ENCODE data around the gene NFIX. TPM values are rescaled to one million over a fixed set of nuclear protein-coding genes. Genes with fewer than 3 reads are reported as not detected.

Gene NFIX
- total RNA-seq, 1 experiment from 2014 or later, result 69.7 TPM

DNA sequence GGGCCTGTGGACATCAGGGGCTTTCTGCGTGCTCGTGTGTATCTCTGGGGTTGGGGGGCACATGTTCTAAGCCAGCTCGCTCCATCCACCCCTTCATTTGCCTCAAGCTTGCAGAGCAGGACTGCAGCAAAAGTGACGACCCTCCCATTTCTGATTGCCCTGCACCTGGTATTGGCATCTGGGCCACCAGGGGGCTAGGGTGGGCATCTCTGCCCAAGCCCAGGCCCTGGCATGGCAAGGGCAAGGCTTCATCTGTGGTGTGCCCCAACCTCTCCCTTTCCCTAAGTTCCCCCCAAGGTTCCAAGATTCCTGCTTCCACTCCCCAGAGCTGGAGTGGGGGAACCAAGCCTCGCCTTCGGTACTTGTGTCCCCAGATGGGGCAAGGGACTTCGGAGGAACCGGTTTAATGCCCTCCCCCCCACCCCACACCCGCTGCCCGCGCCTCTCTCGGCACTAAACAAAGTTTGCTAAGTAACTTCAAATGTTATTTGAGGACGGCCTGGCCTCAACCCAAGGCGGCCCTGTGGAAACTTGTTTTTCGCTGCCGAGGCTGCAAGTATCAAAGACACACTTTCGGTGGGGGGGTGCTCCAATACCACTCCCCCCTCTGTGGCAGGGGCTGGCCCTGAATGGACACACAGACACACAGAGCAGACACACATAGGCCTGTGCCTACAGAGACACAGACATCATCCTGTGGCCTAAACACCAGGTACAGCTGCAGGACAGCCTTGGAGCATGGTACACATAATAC, 12.2 kb downstream of the NFIX start:
- ChIA-PET POLR2A (ENCODE audit: low non-redundant PET) (no interaction called here), CTCF (no interaction called here)
- Histone ChIP-seq H3K4me1 (ENCODE audit: insufficient read depth, low read length, poor library complexity, severe bottlenecking) (no peaks in the 10 kb centered on the region), H3K36me3 (ENCODE audit: insufficient read depth, low read length, poor library complexity, severe bottlenecking) (no peaks in the 10 kb centered on the region), H3K27me3 (replicated peaks; ENCODE audit: insufficient read depth, low read depth, low read length, poor library complexity) (no peaks in the 10 kb centered on the region), H3K27ac (ENCODE audit: low read depth, low read length, poor library complexity, severe bottlenecking) (no peak overlapping the region), H3K4me3 (ENCODE audit: low read depth, low read length, poor library complexity, severe bottlenecking) (no peak overlapping the region), H3K9me3 (ENCODE audit: low read depth, low read length, poor library complexity, severe bottlenecking) (no peaks in the 10 kb centered on the region)
- no peak for DNase-seq (ENCODE audit: low spot score)
- intact Hi-C loops (cut with micrococcal nuclease; ENCODE audit: unreplicated experiment), result no loop called here
- TF ChIP-seq, protein P1, sequence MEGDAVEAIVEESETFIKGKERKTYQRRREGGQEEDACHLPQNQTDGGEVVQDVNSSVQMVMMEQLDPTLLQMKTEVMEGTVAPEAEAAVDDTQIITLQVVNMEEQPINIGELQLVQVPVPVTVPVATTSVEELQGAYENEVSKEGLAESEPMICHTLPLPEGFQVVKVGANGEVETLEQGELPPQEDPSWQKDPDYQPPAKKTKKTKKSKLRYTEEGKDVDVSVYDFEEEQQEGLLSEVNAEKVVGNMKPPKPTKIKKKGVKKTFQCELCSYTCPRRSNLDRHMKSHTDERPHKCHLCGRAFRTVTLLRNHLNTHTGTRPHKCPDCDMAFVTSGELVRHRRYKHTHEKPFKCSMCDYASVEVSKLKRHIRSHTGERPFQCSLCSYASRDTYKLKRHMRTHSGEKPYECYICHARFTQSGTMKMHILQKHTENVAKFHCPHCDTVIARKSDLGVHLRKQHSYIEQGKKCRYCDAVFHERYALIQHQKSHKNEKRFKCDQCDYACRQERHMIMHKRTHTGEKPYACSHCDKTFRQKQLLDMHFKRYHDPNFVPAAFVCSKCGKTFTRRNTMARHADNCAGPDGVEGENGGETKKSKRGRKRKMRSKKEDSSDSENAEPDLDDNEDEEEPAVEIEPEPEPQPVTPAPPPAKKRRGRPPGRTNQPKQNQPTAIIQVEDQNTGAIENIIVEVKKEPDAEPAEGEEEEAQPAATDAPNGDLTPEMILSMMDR (conservative IDR thresholded peaks at IDR 0.05; ENCODE audit: low read depth, low read length), result no peak
- TF ChIP-seq EZH2 (IDR thresholded peaks at IDR 0.05; ENCODE audit: borderline replicate concordance, low read depth, low read length, poor library complexity, severe bottlenecking), result no peak
- no TSS peak for BruUV-seq (replicated peaks)

DNA sequence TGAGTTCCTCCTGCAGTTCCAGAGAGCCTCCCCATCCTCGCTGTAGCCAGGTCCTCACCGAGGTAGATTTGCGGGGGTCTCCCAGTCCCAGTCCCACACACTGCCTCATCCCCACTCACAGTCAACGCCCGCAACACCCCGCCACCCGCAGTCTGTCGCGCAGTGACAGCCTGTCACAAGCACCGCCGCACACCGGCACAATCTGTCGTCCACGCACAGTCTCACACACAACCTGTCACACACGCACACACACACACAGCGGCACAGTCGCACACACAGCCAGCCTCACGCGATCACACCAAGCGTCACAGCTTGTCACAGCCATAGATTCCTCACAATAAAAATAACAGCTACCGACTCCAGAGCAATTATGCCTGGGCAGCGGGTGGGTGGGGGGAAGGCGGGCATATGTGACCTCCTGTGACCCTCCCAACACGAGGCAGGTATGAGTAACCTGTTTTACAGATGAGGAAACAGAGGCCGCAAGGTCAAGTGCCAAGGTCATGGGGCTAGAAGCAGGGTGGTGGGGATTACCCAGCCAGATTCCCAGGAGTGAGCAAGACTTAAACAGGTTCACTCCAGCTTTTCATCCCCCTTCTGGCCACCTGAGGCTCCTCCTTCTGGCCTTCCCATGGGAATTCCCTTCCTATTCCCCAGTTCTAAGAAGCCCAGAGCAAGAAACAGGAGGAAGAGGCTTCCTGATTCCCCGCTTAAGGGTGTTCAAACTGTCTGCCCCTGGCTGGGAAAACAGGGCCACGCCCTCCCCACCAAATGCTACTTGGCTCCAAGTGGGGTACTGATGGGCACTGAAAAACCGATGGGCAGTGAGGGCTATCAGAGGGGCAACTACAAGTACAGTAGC, 13.9 kb downstream of the NFIX start:
- no peak overlapping the region for H3K27ac ChIP-seq (ENCODE audit: low read depth, low read length, poor library complexity, severe bottlenecking)
- intact Hi-C loops (cut with micrococcal nuclease; ENCODE audit: unreplicated experiment), result no loop called here
- H3K36me3 ChIP-seq (ENCODE audit: insufficient read depth, low read length, poor library complexity, severe bottlenecking), result no peaks in the 10 kb centered on the region
- TF ChIP-seq, protein P1 (conservative IDR thresholded peaks at IDR 0.05; ENCODE audit: low read depth, low read length), result no peak
- TF ChIP-seq EZH2 (IDR thresholded peaks at IDR 0.05; ENCODE audit: borderline replicate concordance, low read depth, low read length, poor library complexity, severe bottlenecking), result no peak
- no peaks in the 10 kb centered on the region for H3K27me3 ChIP-seq (replicated peaks; ENCODE audit: insufficient read depth, low read depth, low read length, poor library complexity)
- POLR2A ChIA-PET (ENCODE audit: low non-redundant PET), result no interaction called here
- DNase-seq (ENCODE audit: low spot score), result no peak
- no peak overlapping the region for H3K4me3 ChIP-seq (ENCODE audit: low read depth, low read length, poor library complexity, severe bottlenecking)
- CTCF ChIA-PET, result interaction anchor here (0.6 to 0.7 kb wide), 2 partner anchors 25 to 1432 kb away, joined by 3 to 7 read pairs; no protein-coding TSS in a partner anchor
- H3K4me1 ChIP-seq (ENCODE audit: insufficient read depth, low read length, poor library complexity, severe bottlenecking), result no peaks in the 10 kb centered on the region
- H3K9me3 ChIP-seq (ENCODE audit: low read depth, low read length, poor library complexity, severe bottlenecking), result no peaks in the 10 kb centered on the region
- no TSS peak for BruUV-seq (replicated peaks)

DNA sequence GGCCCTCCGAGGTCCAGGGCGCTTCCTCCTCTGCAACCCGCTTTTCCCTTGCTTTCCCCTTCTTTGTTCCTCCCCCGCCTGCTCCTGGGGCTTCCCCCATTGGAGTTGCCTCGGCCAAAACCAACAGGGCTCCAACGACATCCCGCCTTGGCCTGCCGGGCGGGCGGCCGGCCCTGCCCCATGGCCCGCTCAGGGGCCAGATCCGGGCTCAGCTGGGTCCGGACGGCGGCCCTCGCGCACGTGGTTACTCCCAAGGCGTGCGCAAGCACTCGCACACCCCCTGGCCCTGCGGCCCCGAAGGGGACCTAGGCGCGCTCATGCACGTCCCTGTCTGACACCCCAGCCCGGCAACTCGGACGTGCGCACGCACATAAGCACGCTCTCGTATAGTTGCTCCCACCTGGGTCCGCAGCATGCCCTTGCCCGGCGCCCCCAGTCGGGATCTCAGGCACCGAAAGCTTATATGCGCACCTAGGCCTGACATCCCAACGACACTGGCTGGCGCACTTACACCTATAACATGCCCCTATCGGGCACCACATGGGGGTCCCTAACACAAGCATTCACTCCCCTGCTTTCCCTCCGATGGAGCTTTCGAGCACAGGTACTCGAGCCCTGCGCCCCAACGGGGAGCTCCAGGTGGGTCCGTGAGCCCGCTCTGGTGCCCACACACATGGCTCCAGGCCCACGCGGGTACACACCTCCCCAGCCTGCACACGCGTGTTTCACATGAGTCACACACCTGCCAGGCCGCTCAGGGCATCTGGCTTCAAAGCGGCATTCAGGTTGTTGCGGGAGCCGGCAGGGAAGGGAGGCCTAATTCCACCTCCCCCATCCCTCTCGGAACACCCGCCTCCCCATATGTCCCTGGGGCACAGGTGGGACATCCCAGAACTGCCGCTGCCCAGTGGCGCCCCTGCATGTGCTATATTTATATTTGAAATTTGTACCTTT, 15.0 kb downstream of the NFIX start:
- ChIA-PET POLR2A (ENCODE audit: low non-redundant PET) (interaction anchor here (0.6 kb wide), 1 partner anchor 127 kb away, joined by 3 read pairs; no protein-coding TSS in a partner anchor), CTCF (no interaction called here)
- intact Hi-C loops (cut with micrococcal nuclease; ENCODE audit: unreplicated experiment), result no loop called here
- H3K9me3 ChIP-seq (ENCODE audit: low read depth, low read length, poor library complexity, severe bottlenecking), result no peaks in the 10 kb centered on the region
- peaks cover 3% of the 10 kb centered on the region for H3K4me1 ChIP-seq (ENCODE audit: insufficient read depth, low read length, poor library complexity, severe bottlenecking)
- H3K36me3 ChIP-seq (ENCODE audit: insufficient read depth, low read length, poor library complexity, severe bottlenecking), result no peaks in the 10 kb centered on the region
- BruUV-seq (replicated peaks), result no TSS peak
- H3K4me3 ChIP-seq (ENCODE audit: low read depth, low read length, poor library complexity, severe bottlenecking), result no peak overlapping the region
- H3K27ac ChIP-seq (ENCODE audit: low read depth, low read length, poor library complexity, severe bottlenecking), result no peak overlapping the region
- DNase-seq (ENCODE audit: low spot score), result no peak
- H3K27me3 ChIP-seq (replicated peaks; ENCODE audit: insufficient read depth, low read depth, low read length, poor library complexity), result no peaks in the 10 kb centered on the region
- TF ChIP-seq, protein P1 (conservative IDR thresholded peaks at IDR 0.05; ENCODE audit: low read depth, low read length), result no peak
- TF ChIP-seq EZH2 (IDR thresholded peaks at IDR 0.05; ENCODE audit: borderline replicate concordance, low read depth, low read length, poor library complexity, severe bottlenecking), result no peak

Measured in A673 (cell line).